HAP-1 (cell line): ENCODE results near the gene BLOC1S2.

ENCODE experiments used
- DNase-seq, 2 experiments: peaks; one replicate each; pipeline ENCODE4 v3.0.0-alpha.2; 2016 to 2020; ENCODE audit warnings: low spot score in 2 of 2
- H3K27me3 ChIP-seq: fragments of 250-450 bp; sonication (Bioruptor Pico); 2 replicates; pipeline ENCODE4 v1.5.1; 2020; ENCODE audit warnings: low read depth, mild to moderate bottlenecking, moderate library complexity
- H3K36me3 ChIP-seq: fragments of 250-450 bp; sonication (Bioruptor Pico); replicated peaks from 2 replicates; pipeline ENCODE4 v1.5.1; 2020; ENCODE audit warnings: mild to moderate bottlenecking
- H3K4me1 ChIP-seq: fragments of 250-450 bp; sonication (Bioruptor Pico); 2 replicates; pipeline ENCODE4 v1.5.1; 2020; ENCODE audit warnings: mild to moderate bottlenecking
- H3K4me3 ChIP-seq: fragments of 250-450 bp; sonication (Bioruptor Pico); 2 replicates; pipeline ENCODE4 v1.5.1; 2020; ENCODE audit warnings: mild to moderate bottlenecking, moderate library complexity
- H3K9me3 ChIP-seq: fragments of 250-450 bp; sonication (Bioruptor Pico); 2 replicates; pipeline ENCODE4 v1.5.1; 2020; ENCODE audit warnings: mild to moderate bottlenecking, moderate library complexity
- in situ Hi-C: fragments of 300-500 bp; cut with MboI; formaldehyde crosslinking; loops from 3 replicates; pipeline ENCODE4 v1.14.3; 2020; ENCODE audit warnings: low sequenced_read_pairs, inconsistent platforms, mixed read lengths

The BLOC1S2 gene

DNA sequence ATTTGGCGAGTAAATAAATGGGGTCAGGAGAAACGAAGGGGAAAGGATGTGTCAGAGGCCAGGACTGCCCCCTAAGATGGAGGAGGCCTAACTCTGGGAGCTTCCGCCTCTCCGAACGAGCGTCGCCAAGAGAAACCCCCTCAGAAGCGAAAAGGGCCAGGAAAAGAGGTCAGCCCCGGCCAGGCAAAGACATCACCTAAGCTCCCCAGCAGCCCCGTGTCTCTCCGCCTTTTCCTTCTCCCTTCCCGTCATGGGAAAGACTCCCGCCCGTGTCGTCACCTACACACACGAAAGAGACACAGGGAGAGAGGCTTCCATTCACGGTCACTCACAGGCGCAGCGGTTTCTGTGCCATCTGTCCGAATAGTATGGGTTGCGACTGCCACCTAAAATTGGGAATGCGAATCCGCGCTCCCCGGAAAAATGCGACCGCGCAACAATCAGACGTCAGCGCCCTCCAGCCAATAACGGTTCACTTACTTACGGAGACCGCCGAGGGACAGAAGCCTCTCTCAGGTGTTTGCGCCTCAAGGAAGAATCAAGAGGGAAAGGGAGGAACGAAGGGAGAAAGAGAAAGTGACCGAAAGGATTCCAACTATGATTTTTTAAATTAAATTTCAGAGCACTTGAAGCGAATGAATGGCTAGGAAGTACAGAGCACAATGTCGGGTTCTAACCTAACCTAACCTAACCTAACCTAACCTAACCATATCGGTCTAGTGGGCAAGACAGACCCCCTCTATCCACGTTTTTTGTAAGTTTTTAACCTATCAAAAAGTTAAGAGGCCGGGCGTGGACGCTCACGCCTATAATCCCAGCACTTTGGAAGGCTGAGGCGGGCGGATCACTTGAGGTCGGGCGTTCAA is 19.0 kb downstream of the BLOC1S2 start, which contains the start of gene CWF19L1:
Gene CWF19L1, minus strand, starts transcription at position 400 of the 866 bp plus-strand sequence. Its CDS starts 45 bp downstream, at position 355.
- Histone ChIP-seq H3K4me1 (peaks cover 6% of the 10 kb centered on the region), H3K27me3 (no peaks in the 10 kb centered on the region), H3K36me3 (peaks cover under 1% of the 10 kb centered on the region; the same call in 1 of the 2 replicates), H3K9me3 (no peaks in the 10 kb centered on the region), H3K4me3 (peak within 1 kb of the TSS; percentile 72)
- DNase-seq: peak; percentile 82 to 85
- in situ Hi-C loops: no loop called here

DNA sequence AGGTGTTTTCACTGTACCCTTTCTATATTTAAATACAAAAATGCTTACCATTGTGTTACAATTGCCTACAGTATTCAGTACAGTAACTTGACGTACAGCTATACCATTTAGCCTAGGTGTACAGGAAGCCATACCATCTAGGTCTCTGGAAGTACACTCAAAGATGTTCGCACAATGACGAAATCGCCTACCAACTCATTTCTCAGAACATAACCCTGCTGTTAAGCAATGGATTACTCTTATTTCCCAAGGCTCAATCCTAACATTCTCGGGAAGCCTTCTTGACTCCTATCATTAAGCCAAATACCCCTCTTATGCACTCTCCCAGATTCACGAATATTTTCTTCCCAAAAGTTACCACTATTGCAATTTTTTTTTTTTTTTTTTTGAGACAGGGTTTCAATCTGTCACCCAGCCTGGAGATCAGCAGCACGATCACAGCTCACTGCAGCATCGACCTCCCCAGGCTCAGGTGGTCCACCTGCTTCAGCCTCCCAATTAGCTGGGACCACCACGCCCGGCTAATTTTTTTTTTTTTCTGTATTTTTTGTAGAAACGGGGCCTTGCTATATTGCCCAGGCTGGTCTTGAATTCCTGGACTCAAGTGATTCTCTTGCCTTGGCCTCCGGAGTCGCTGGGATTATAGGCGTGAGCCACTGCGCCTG is 20.5 kb downstream of the BLOC1S2 start:
- in situ Hi-C loops: no loop called here
- Histone ChIP-seq H3K9me3 (no peaks in the 10 kb centered on the region), H3K36me3 (peaks cover 13% of the 10 kb centered on the region), H3K4me1 (peaks cover 6% of the 10 kb centered on the region), H3K27me3 (no peaks in the 10 kb centered on the region), H3K4me3 (peak overlapping the region; percentile 72)
- no peak for DNase-seq

DNA sequence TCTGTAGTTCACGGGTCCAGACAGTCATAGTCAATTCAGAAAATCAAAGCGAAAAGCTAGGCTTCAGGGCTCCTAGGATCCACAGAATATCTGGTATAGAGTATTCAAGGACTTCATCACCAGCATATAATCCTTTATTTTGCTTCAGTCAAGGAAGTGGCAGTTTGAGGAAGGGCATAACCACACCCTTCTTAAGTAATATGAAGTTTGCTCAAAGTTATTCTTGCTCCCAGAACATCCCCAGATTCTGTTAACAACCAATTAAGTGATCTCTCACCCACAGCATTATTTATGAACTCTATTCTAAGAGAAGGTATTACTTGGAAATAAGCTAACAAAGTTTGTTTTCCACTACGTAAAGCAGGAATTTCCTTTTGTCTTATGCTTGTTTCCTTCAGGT is 32.3 kb downstream of the BLOC1S2 start:
- no peak overlapping the region for H3K4me3 ChIP-seq
- no peaks in the 10 kb centered on the region for H3K9me3 ChIP-seq
- no peak for DNase-seq
- H3K36me3 ChIP-seq: peaks cover 68% of the 10 kb centered on the region
- no peaks in the 10 kb centered on the region for H3K4me1 ChIP-seq
- in situ Hi-C loops: no loop called here
- no peaks in the 10 kb centered on the region for H3K27me3 ChIP-seq

DNA sequence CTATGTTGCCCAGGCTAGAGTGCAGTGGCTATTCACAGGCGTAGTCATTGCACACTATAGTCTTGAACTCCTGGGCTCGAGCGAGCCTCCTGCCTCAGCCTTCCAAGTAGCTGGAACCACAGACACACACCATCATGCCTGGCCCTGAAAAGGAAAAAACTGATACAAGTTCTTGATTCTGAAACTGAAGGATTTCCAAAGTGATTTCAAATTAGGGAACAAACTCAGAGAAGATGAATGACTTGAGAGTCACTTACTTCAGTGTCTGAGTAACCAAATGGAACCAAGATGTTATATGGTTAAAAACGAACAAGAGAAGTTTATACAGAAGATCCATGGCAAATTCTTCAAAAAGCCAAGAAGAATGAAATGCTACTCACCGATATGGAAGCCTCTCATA is 33.4 kb downstream of the BLOC1S2 start:
- H3K9me3 ChIP-seq: no peaks in the 10 kb centered on the region
- no peaks in the 10 kb centered on the region for H3K27me3 ChIP-seq
- in situ Hi-C loops: no loop called here
- DNase-seq: no peak
- H3K4me1 ChIP-seq: no peaks in the 10 kb centered on the region
- no peak overlapping the region for H3K4me3 ChIP-seq
- peaks cover 69% of the 10 kb centered on the region for H3K36me3 ChIP-seq

DNA sequence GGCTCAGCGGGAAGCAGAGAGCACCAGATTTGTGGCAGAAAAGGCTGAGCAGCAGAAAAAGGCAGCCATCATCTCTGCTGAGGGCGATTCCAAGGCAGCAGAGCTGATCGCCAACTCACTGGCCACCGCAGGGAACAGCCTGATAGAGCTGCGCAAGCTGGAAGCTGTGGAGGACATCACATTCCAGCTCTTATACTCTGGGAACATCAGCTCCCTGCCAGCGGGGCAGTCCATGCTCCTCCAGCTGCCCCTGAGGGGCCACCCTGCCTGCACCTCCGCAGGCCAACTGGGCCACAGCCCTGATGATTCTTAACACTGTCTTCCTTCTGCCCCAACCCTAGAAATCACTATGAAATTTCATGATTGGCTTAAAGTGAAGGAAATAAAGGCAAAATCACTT is 37.7 kb downstream of the BLOC1S2 start:
- no peaks in the 10 kb centered on the region for H3K4me1 ChIP-seq
- no peaks in the 10 kb centered on the region for H3K27me3 ChIP-seq
- DNase-seq: no peak
- H3K36me3 ChIP-seq: peaks cover 70% of the 10 kb centered on the region
- H3K4me3 ChIP-seq: no peak overlapping the region
- in situ Hi-C loops: no loop called here
- no peaks in the 10 kb centered on the region for H3K9me3 ChIP-seq

DNA sequence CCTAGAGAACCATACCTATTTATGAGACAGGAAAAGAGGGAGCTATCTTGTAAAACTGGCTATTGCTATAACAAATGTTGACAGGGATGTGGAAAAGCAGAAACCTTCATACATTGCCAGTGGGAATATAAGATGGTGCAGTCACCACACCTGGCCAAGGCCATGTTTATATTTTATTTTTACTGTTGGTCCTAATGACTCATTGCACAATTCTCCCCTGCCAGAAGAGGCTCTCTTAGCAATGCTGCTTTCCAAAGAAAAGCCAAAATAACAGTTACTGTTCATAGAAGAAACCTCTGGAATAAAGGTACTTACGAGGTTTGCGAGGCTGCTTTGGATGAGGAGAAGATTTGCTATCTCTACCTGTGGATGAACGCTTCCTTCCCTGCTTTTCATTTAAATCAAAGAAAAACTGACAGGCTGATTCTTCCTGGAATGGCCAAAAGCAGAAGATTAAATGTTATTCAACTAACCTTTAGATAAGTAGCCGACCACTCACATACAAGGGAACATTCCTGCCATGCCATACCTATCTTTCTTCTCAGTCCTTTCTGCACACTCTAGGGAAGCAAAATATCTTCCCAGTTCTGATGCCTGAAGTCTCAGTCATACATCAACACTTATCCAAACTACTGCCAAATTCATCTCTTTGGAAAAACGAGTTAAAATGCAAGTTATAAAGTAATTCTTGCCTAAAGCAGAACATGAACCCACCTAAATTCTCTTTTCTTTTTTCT is 40.8 kb downstream of the BLOC1S2 start:
- no peak for DNase-seq
- H3K27me3 ChIP-seq: no peaks in the 10 kb centered on the region
- H3K4me3 ChIP-seq: no peak overlapping the region
- no peaks in the 10 kb centered on the region for H3K9me3 ChIP-seq
- peaks cover 10% of the 10 kb centered on the region for H3K4me1 ChIP-seq
- in situ Hi-C loops: no loop called here
- H3K36me3 ChIP-seq: peaks cover 69% of the 10 kb centered on the region

DNA sequence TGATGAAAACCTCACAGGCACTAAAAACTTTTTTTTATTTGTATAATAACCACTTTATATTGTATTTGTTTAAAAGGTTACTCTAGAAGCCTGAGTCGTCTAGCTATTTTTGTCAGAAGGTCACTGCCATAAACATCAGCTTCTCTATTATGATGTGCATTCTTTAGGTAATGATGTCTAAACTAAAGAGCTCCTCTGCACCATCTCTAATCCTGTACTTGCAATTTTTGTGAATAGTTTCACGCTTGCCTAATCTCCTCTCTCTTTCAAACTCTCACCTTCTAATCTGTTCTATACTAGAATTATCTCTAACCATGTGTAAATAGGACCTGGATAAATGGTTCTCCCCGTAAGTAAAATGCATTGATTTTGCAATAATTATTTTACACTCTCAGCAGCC is 46.6 kb downstream of the BLOC1S2 start:
- in situ Hi-C loops: no loop called here
- peak in 1 of 2 experiments; percentile 94 for DNase-seq
- Histone ChIP-seq H3K4me1 (peaks cover 24% of the 10 kb centered on the region), H3K4me3 (no peak overlapping the region), H3K27me3 (no peaks in the 10 kb centered on the region), H3K9me3 (no peaks in the 10 kb centered on the region), H3K36me3 (peaks cover 55% of the 10 kb centered on the region)

DNA sequence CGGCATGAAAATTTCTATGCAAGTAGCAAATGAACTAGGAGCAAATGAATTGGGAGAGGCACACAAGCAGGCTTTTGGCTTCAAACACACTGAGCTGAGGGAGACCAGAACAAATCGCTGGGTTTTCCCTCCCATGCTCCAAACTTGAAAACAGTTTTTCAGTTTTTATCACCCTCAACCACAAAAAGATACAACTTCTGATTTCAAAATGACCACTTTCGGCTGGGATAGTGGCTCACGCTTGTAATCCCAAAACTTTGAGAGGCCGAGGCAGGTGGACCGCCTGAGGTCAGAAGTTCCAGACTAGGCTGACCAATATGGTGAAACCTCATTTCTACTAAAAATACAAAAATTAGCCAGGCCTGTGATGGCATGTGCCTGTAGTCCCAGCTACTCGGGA is 48.1 kb downstream of the BLOC1S2 start:
- DNase-seq: no peak
- peaks cover 24% of the 10 kb centered on the region for H3K4me1 ChIP-seq
- no peak overlapping the region for H3K4me3 ChIP-seq
- H3K9me3 ChIP-seq: no peaks in the 10 kb centered on the region
- peaks cover 53% of the 10 kb centered on the region for H3K36me3 ChIP-seq
- in situ Hi-C loops: no loop called here
- no peaks in the 10 kb centered on the region for H3K27me3 ChIP-seq

DNA sequence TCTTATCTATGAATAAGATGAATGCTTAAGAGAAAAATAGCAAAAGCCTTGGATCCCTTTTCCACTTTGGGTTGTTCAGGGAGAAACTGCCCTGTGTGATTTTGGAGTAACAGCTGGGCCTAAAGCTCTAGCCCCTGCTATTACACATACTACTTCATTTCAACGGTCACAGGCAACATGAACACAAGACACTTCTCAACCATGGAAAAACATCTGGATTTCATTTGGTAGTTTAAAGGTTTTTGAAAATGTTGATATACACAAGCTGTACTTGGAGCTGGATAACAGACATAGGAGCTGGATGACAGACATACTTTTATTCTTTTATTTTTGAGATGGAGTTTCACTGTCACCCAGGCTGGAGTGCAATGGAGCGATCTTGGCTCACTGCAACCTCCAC is 54.4 kb downstream of the BLOC1S2 start:
- no peak for DNase-seq
- Histone ChIP-seq H3K4me3 (no peak overlapping the region), H3K4me1 (peaks cover 8% of the 10 kb centered on the region), H3K27me3 (no peaks in the 10 kb centered on the region), H3K9me3 (no peaks in the 10 kb centered on the region), H3K36me3 (peaks cover 29% of the 10 kb centered on the region)
- in situ Hi-C loops: no loop called here

DNA sequence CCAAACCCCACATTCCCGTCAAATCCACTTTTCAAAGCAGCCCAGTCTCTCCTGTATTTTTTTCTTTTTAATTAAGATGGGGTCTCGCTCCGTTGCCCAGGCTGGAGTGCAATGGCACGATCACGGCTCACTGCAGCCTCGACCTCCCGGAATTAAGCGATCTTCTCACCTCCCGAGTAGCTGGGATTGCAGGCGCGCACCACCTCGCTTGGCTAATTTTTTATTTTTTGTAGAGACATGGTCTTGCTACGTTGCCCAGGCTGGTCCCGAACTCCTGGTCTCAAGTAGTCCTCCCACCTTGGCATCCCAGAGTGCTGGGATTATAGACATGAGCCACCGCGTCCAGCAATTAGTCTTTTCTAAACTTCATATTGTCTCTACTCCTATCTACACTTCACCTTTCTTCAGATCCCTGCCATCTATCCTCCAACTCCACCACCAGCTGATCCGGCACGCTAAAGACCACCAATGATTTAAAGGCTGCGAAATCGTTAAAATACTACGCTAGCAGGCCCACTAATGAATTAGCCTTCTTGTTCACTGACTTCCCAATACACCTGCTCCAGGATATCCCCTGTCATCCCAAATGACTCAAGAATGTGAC is 56.6 kb downstream of the BLOC1S2 start:
- peaks cover 8% of the 10 kb centered on the region for H3K4me1 ChIP-seq
- no peaks in the 10 kb centered on the region for H3K27me3 ChIP-seq
- DNase-seq: no peak
- H3K9me3 ChIP-seq: no peaks in the 10 kb centered on the region
- H3K36me3 ChIP-seq: peaks cover 21% of the 10 kb centered on the region
- in situ Hi-C loops: no loop called here
- H3K4me3 ChIP-seq: peak overlapping the region; percentile 68

DNA sequence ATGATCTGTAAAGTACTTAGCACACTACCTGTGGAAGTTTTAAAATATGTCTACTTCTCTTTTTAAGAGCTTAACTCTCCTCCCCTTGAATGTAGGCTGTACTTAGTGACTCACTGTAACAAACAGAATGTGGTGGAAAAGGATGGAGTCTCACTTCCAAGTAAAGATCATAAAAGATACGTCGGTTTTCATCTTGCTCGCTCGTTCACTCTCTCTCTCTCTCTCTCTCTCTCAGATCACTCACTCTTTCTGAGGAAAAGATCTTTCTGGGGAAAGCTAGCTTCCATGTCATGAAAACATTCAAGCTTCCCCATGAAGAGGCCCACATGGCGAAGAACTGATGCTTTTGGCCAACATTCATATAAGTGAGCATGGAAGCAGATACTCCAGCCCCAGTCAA is 62.6 kb downstream of the BLOC1S2 start:
- Histone ChIP-seq H3K27me3 (no peaks in the 10 kb centered on the region), H3K9me3 (no peaks in the 10 kb centered on the region), H3K4me1 (peaks cover 8% of the 10 kb centered on the region), H3K36me3 (peaks cover 56% of the 10 kb centered on the region), H3K4me3 (no peak overlapping the region)
- in situ Hi-C loops: no loop called here
- no peak for DNase-seq
